Left cardiac atrium (tissue), 4 donors: Measurements from ENCODE around the gene LIFR. TPM values are rescaled to one million over a fixed set of nuclear protein-coding genes. Genes with fewer than 3 reads are reported as not detected.
"Not testable (repeated sequence)": the region's sequence is repeated elsewhere in the genome, so short reads cannot be mapped to it uniquely, and the experiment has no call there.

Experiments used
- ATAC-seq, 2 donors: fragments of 200-7000 bp; cut with Tn5 transposase; one replicate each; pipeline ENCODE4 v1.9.1; 2020; ENCODE audit warnings: mild to moderate bottlenecking in 2 of 2, moderate library complexity in 2 of 2
- DNase-seq: peaks from one replicate; pipeline ENCODE4 v3.0.0-alpha.2; 2020
- intact Hi-C, 2 donors: fragments of 100-400 bp; cut with DNase I; formaldehyde crosslinking; loops; one replicate each; pipeline versions ENCODE4 v1.14.1 to v1.15.1; 2022 to 2023
- total RNA-seq, 2 donors: library from RNA; stranded (reverse); fragmentation: NEBNext Ultra II Directional; extraction: Animal tissue kit (Norgen Biotek cat#: 25700); gene quantifications; one replicate each; pipeline ENCODE4 v1.2.1, GENCODE V29; 2021
- donor health status: DM: no; HTN: yes; CAD: no.
- donor health status: DM: no; HTN: yes; CAD: no; lungs with severe emphysema.
- donor health status: DM: yes; HTN: yes; CAD: no.
- donor health status: Dilated cardiomyopathy.

Gene LIFR
- total RNA-seq, 2 donors from 2014 or later: 59.7 to 68.9 TPM

- ATAC-seq: no peak
- intact Hi-C loops: no loop called here
- DNase-seq: no peak
Observed at GRCh38 chr5:38582975-38583319, 26.5 kb upstream of the LIFR start.

- intact Hi-C loops: no loop called here
- no peak for DNase-seq
- no peak for ATAC-seq
Observed at GRCh38 chr5:38582293-38582974, 26.0 kb upstream of the LIFR start.

DNA sequence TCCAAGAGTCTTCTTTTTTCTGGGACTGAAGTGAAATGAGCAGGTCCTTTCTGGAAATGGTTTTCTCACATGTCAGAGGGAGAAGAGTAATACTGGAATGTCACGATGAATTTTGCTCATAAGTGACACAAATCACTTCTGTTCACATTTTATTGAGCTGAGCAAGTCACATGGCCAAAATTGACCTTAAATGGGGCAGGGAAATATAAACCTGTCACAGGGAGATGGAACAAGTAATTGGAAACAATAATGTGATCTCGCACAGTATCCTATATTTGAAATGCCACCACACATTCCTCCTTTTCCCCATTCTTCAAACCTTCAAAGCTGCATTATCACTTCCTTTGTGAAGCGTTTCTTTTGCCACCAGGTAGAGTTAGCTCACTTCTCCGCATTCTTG, 25.2 kb upstream of the LIFR start:
- intact Hi-C loops: no loop called here
- DNase-seq (no peak), ATAC-seq (no peak)

GRCh38 chr5:38579105-38579504, 22.7 kb upstream of the LIFR start:
- no peak for DNase-seq
- intact Hi-C loops: no loop called here
- no peak for ATAC-seq

GRCh38 chr5:38576961-38577684, 20.7 kb upstream of the LIFR start:
- ATAC-seq: peak in 1 of 2 donors; percentile 43
- DNase-seq: no peak
- intact Hi-C loops: no loop called here

GRCh38 chr5:38576442-38576841, 20.0 kb upstream of the LIFR start:
- DNase-seq (peak; percentile 32), ATAC-seq (peak; percentile 92 to 94)
- intact Hi-C loops: no loop called here

GRCh38 chr5:38575476-38575875, 19.0 kb upstream of the LIFR start:
- ATAC-seq (no peak), DNase-seq (no peak)
- intact Hi-C loops: no loop called here

- DNase-seq: no peak
- intact Hi-C loops: no loop called here
- ATAC-seq: no peak
Observed at GRCh38 chr5:38574009-38574408, 17.6 kb upstream of the LIFR start.

DNA sequence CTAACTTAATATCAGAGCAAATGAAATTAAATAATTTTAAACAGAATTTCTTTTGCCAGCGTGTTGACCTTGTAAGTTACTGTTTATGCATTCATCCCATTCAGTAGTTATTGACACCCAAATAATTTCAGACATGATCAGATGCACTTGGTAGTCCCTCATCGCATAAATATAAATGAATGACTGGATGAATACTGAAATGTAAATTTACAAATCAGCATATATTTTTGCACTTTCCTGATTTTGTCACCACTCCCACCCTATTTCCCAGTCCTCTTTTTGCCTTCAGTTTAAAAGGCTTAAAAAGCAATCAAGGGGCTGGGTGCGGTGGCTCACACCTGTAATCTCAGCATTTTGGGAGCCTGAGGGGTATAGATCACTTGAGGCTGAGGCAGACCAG, 17.1 kb upstream of the LIFR start:
- intact Hi-C loops: no loop called here

DNA sequence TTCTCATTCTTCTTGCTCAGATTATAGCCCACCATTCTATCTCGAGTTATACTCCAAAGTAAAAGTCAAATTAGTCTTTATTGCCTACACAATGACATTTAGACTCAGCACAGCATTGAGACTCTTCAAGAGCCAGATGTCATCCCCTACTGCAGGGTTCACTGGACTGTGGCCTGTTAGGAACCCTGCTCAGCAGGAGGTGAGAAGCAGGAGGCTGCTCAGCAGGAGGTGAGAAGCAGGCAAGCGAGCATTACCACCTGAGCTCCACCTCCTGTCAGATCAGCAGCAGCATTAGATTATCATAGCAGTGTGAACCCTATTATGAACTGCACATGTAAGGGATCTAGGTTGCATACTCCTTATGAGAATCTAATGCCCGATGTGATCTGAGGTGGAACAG, 12.7 kb upstream of the LIFR start:
- intact Hi-C loops: no loop called here
- no peak for ATAC-seq
- no peak for DNase-seq

More for the DNA sequence above, 17.1 kb upstream of the LIFR start:
- no peak for ATAC-seq
- no peak for DNase-seq

- ATAC-seq, intact Hi-C loops, DNase-seq: not testable (repeated sequence)
Observed at GRCh38 chr5:38567306-38567705, 10.9 kb upstream of the LIFR start.

- DNase-seq: no peak
- peak; percentile 72 to 74 for ATAC-seq
- intact Hi-C loops: no loop called here
Observed at GRCh38 chr5:38563624-38564023, 7.2 kb upstream of the LIFR start.

GRCh38 chr5:38562444-38563210, 6.2 kb upstream of the LIFR start:
- DNase-seq: no peak
- ATAC-seq: no peak
- intact Hi-C loops: no loop called here

DNA sequence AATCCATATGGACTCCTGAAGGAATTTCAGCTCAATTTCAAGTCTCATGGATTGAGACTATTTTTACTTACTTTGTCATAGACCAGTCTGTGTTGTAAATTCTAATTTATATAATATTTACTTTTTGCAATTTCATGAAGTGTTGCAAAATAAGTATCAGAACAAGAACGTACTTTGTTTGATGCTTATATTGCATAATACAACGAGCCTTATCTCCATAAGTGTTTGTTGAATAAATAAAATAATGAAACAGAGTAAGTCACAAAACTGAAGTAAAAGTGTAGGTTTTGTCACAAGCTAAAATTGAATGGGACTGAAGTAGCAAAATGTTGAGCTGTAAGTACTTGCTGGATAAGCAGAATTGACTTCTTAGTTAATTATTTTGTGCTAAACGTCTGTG, 3.0 kb upstream of the LIFR start:
- no peak for ATAC-seq

GRCh38 chr5:38557792-38558191, 1.3 kb upstream of the LIFR start:
- DNase-seq (no peak), ATAC-seq (no peak)
- intact Hi-C loops: loop anchor here (10.0 kb wide), 3 partner anchors 107 to 247 kb away; no protein-coding TSS in a partner anchor

More for the DNA sequence above, 3.0 kb upstream of the LIFR start:
- intact Hi-C loops: loop anchor here (10.0 kb wide), 3 partner anchors 105 to 245 kb away; no protein-coding TSS in a partner anchor
- no peak for DNase-seq

GRCh38 chr5:38557308-38557710, 863 bp upstream of the LIFR start:
- ATAC-seq (peak in 1 of 2 donors; percentile 11), DNase-seq (no peak)
- intact Hi-C loops: loop anchor here (10.0 kb wide), 3 partner anchors 107 to 247 kb away; no protein-coding TSS in a partner anchor

- intact Hi-C loops: loop anchor here (10.0 kb wide), 3 partner anchors 109 to 249 kb away; no protein-coding TSS in a partner anchor
- DNase-seq (no peak), ATAC-seq (peak; percentile 58 to 71)
Observed at GRCh38 chr5:38556088-38556598, 303 bp downstream of the LIFR start.

- DNase-seq: no peak
- ATAC-seq: no peak
- intact Hi-C loops: loop anchor here (2.0 to 10.0 kb wide), 4 partner anchors 109 to 249 kb away; no protein-coding TSS in a partner anchor
Observed at GRCh38 chr5:38555354-38556087, 925 bp downstream of the LIFR start.

GRCh38 chr5:38554861-38555260, 1.6 kb downstream of the LIFR start:
- intact Hi-C loops: loop anchor here (2.0 to 10.0 kb wide), 5 partner anchors 83 to 250 kb away; no protein-coding TSS in a partner anchor
- ATAC-seq (no peak), DNase-seq (no peak)
